Activated CD8-positive, alpha-beta memory T cell treated with anti-CD3 and anti-CD28 coated beads, Interleukin-2, amount 50 U/mL, for 24 hours (primary cell): ENCODE measurements around the gene CTLA4.
"Not testable (repeated sequence)": the region's sequence is repeated elsewhere in the genome, so short reads cannot be mapped to it uniquely, and the experiment has no call there.

Source experiments
- DNase-seq: peaks from one replicate; pipeline ENCODE4 v3.0.0-alpha.2; 2020; ENCODE audit errors: extremely low read depth

The CTLA4 gene

GRCh38 chr2:203857656-203858055, 9.9 kb upstream of the CTLA4 start:
- DNase-seq = no peak

GRCh38 chr2:203858176-203858575, 9.4 kb upstream of the CTLA4 start:
- DNase-seq = no peak

GRCh38 chr2:203859030-203859789, 8.4 kb upstream of the CTLA4 start:
- no peak for DNase-seq

GRCh38 chr2:203861197-203861596, 6.4 kb upstream of the CTLA4 start:
- no peak for DNase-seq

GRCh38 chr2:203861607-203862006, 6.0 kb upstream of the CTLA4 start:
- DNase-seq = no peak

- DNase-seq = no peak
Measured at GRCh38 chr2:203869223-203870042, 1.9 kb downstream of the CTLA4 start.

- DNase-seq = no peak
Measured at GRCh38 chr2:203870481-203870880, 2.9 kb downstream of the CTLA4 start.

GRCh38 chr2:203870941-203871340, 3.4 kb downstream of the CTLA4 start:
- no peak for DNase-seq

GRCh38 chr2:203871371-203871983, 3.9 kb downstream of the CTLA4 start:
- DNase-seq = no peak

GRCh38 chr2:203873461-203873860, 5.9 kb downstream of the CTLA4 start:
- no peak for DNase-seq

- DNase-seq = no peak
Measured at GRCh38 chr2:203873921-203874631, 6.5 kb downstream of the CTLA4 start.

GRCh38 chr2:203875471-203875870, 7.9 kb downstream of the CTLA4 start:
- no peak for DNase-seq

GRCh38 chr2:203876328-203876727, 8.8 kb downstream of the CTLA4 start:
- DNase-seq = no peak

- no peak for DNase-seq
Measured at GRCh38 chr2:203878063-203878462, 10.5 kb downstream of the CTLA4 start.

- no peak for DNase-seq
Measured at GRCh38 chr2:203880557-203881125, 13.1 kb downstream of the CTLA4 start.

GRCh38 chr2:203881185-203881584, 13.6 kb downstream of the CTLA4 start:
- DNase-seq = not testable (repeated sequence)

- DNase-seq = no peak
Measured at GRCh38 chr2:203882551-203882950, 15.0 kb downstream of the CTLA4 start.

GRCh38 chr2:203886661-203887151, 19.1 kb downstream of the CTLA4 start:
- DNase-seq = no peak

- no peak for DNase-seq
Measured at GRCh38 chr2:203887677-203888076, 20.1 kb downstream of the CTLA4 start.

- DNase-seq = no peak
Measured at GRCh38 chr2:203889542-203889941, 22.0 kb downstream of the CTLA4 start.

GRCh38 chr2:203889944-203890343, 22.4 kb downstream of the CTLA4 start:
- no peak for DNase-seq
